Esophagus squamous epithelium (tissue), 5 donors: ENCODE data around the gene CANX. TPM values are rescaled to one million over a fixed set of nuclear protein-coding genes. Genes with fewer than 3 reads are reported as not detected.
A peak's percentile ranks its signal among the peaks of the same experiment; 100 is the strongest.
"Not testable (repeated sequence)": the region's sequence is repeated elsewhere in the genome, so short reads cannot be mapped to it uniquely, and the experiment has no call there.

ENCODE experiments used
- DNase-seq: peaks from one replicate; lab custom pipeline; 2025; lab: John Stamatoyannopoulos, UW
- H3K27ac ChIP-seq, 4 donors: fragments of 200-600 bp; sonication (generic); one replicate each; pipeline ENCODE4 v1.5.1; 2016 to 2019; ENCODE audit warnings: mild to moderate bottlenecking in 1 of 4
- H3K27me3 ChIP-seq, 4 donors: fragments of 200-600 bp; sonication (generic); 1 replicate in 3 of 4; 2 replicates in 1 of 4; pipeline versions ENCODE4 v1.5.1 to v1.6.0; 2017 to 2021; ENCODE audit warnings: antibody characterized with exemption in 1 of 4
- H3K36me3 ChIP-seq, 3 donors: fragments of 200-600 bp; sonication (generic); one replicate each; pipeline ENCODE4 v1.5.1; 2016 to 2019
- H3K4me1 ChIP-seq, 3 donors: fragments of 200-600 bp; sonication (generic); one replicate each; pipeline ENCODE4 v1.5.1; 2017 to 2019
- H3K4me3 ChIP-seq, 4 donors: fragments of 200-600 bp; sonication (generic); 1 replicate in 3 of 4; 2 replicates in 1 of 4; pipeline ENCODE4 v1.5.1; 2016 to 2019; ENCODE audit warnings: mild to moderate bottlenecking in 2 of 4, moderate library complexity in 1 of 4
- H3K9me3 ChIP-seq, 3 donors: fragments of 200-600 bp; sonication (generic); one replicate each; pipeline ENCODE4 v1.5.1; 2016 to 2019
- POLR2A ChIP-seq, 4 donors: fragments of 450-650 bp; IDR thresholded peaks; one replicate each; pipeline ENCODE4 v1.6.1; 2017; ENCODE audit warnings: antibody characterized with exemption in 4 of 4, mild to moderate bottlenecking in 4 of 4, moderate library complexity in 3 of 4
- WGBS, 2 donors: methylation state at CpG; one replicate each; pipeline ENCODE4 v1.1.5; 2018; 5-methylcytosine and 5-hydroxymethylcytosine counted together
- intact Hi-C: fragments of 100-400 bp; cut with DNase I; formaldehyde crosslinking; loops from one replicate; pipeline ENCODE4 v1.15.0; 2022
- total RNA-seq, 4 donors: library from RNA; depleted of rRNA; stranded (reverse); fragments of >200 nt; gene quantifications; one replicate each; pipeline ENCODE4 v1.1.0, GENCODE V29; 2016
- TF ChIP-seq, protein P1 (sequence below), 6 experiments: fragments of 450-650 bp in 4 of 6; fragments of 200-600 bp in 2 of 6; sonication (generic) in 2 of 6; IDR thresholded peaks; one replicate each; pipeline ENCODE4 v1.5.1; 2016 to 2019; ENCODE audit warnings: antibody characterized with exemption in 6 of 6, mild to moderate bottlenecking in 4 of 6, moderate library complexity in 4 of 6
- donor health status: DM: yes; HTN: yes; CAD: no.

CANX gene
- total RNA-seq, 4 donors from 2014 or later: 200 to 321 (median 252) TPM

DNA sequence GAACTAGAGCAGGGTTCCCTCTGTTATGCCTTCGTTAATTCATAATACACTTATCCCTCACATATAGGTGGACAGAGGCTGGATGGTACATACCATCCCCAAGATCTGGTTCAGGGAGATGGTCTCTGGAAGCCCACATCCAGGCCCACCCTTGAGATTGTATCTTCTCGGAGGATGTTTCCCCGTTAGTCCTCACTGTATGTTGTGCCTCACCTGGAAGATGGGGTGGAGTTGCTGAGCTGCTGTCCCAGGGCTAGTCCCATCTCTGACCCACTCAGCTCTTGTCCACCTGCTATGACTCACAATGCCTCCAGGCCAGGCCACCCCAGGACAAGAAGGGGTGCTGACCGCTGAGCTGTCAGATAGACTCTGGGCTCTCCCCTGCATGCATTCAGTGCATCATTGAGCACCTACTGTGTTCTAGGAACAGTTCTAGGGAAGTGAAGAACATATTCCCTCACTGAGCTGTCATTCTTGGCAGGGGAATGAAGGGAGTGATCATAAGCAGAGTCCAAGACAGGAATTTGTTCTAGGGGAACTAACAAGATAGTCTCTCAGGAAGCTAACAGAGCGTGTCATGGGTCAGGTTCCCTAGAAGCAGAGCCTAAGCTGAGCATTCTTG, 17.9 kb upstream of the CANX start, which contains the start of gene CBY3:
TSS of gene CBY3 (minus strand) at position 255 of the 622 bp plus-strand sequence. CDS start at position 139, 116 bp downstream.
- intact Hi-C loops: no loop called here
- TF ChIP-seq POLR2A (IDR thresholded peaks at IDR 0.05): no peak
- TF ChIP-seq, protein P1, sequence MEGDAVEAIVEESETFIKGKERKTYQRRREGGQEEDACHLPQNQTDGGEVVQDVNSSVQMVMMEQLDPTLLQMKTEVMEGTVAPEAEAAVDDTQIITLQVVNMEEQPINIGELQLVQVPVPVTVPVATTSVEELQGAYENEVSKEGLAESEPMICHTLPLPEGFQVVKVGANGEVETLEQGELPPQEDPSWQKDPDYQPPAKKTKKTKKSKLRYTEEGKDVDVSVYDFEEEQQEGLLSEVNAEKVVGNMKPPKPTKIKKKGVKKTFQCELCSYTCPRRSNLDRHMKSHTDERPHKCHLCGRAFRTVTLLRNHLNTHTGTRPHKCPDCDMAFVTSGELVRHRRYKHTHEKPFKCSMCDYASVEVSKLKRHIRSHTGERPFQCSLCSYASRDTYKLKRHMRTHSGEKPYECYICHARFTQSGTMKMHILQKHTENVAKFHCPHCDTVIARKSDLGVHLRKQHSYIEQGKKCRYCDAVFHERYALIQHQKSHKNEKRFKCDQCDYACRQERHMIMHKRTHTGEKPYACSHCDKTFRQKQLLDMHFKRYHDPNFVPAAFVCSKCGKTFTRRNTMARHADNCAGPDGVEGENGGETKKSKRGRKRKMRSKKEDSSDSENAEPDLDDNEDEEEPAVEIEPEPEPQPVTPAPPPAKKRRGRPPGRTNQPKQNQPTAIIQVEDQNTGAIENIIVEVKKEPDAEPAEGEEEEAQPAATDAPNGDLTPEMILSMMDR (IDR thresholded peaks at IDR 0.05): no peak
- 92 to 98% methylated on average over 4 to 5 of the region's 5 CpGs for WGBS, 2 donors
- Histone ChIP-seq H3K36me3 (no peaks in the 10 kb centered on the region), H3K4me3 (no peak within 1 kb of the TSS), H3K4me1 (peaks cover 15 to 33% (median 17%) of the 10 kb centered on the region in 3 donors), H3K9me3 (no peaks in the 10 kb centered on the region), H3K27me3 (no peaks in the 10 kb centered on the region), H3K27ac (no peak within 1 kb of the TSS)
- DNase-seq: no peak

GRCh38 chr5:179689212-179689611, 9.6 kb upstream of the CANX start:
- DNase-seq, H3K27me3 ChIP-seq, H3K27ac ChIP-seq, H3K4me1 ChIP-seq, H3K9me3 ChIP-seq, intact Hi-C loops, H3K36me3 ChIP-seq, H3K4me3 ChIP-seq: not testable (repeated sequence)
- 82 to 90% methylated on average over 8 to 9 of the region's 9 CpGs for WGBS, 2 donors

- WGBS, 2 donors: 82 to 95% methylated on average over 6 of the region's 6 CpGs
- peaks cover 0 to 19% (median 6%) of the 10 kb centered on the region in 3 donors for H3K4me1 ChIP-seq
- TF ChIP-seq, protein P1 (IDR thresholded peaks at IDR 0.05): no peak
- no peak for TF ChIP-seq POLR2A (IDR thresholded peaks at IDR 0.05)
- no peak overlapping the region for H3K27ac ChIP-seq
- DNase-seq: no peak
- intact Hi-C loops: no loop called here
- H3K4me3 ChIP-seq: no peak overlapping the region
- H3K27me3 ChIP-seq: no peaks in the 10 kb centered on the region
- H3K9me3 ChIP-seq: no peaks in the 10 kb centered on the region
- H3K36me3 ChIP-seq: no peaks in the 10 kb centered on the region
Observed at GRCh38 chr5:179694561-179694960, 4.2 kb upstream of the CANX start.

GRCh38 chr5:179696603-179697002, 2.2 kb upstream of the CANX start:
- DNase-seq: no peak
- no peaks in the 10 kb centered on the region for H3K27me3 ChIP-seq
- no peaks in the 10 kb centered on the region for H3K9me3 ChIP-seq
- peaks cover 5 to 37% (median 11%) of the 10 kb centered on the region in 3 donors for H3K4me1 ChIP-seq
- intact Hi-C loops: no loop called here
- H3K27ac ChIP-seq: no peak overlapping the region
- WGBS, 2 donors: 87 to 88% methylated on average over 3 of the region's 3 CpGs
- H3K36me3 ChIP-seq: no peaks in the 10 kb centered on the region
- TF ChIP-seq, protein P1 (IDR thresholded peaks at IDR 0.05): no peak
- no peak for TF ChIP-seq POLR2A (IDR thresholded peaks at IDR 0.05)
- no peak overlapping the region for H3K4me3 ChIP-seq

- Histone ChIP-seq H3K4me3 (no peak overlapping the region), H3K27me3 (no peaks in the 10 kb centered on the region), H3K4me1 (peaks cover 5 to 42% (median 11%) of the 10 kb centered on the region in 3 donors), H3K27ac (peak overlapping the region; percentile 93 to 99 (median 95)), H3K36me3 (peaks cover 0 to 5% (median 0%) of the 10 kb centered on the region in 3 donors), H3K9me3 (no peaks in the 10 kb centered on the region)
- DNase-seq: no peak
- 89 to 100% methylated on average over 2 of the region's 2 CpGs for WGBS, 2 donors
- TF ChIP-seq, protein P1 (IDR thresholded peaks at IDR 0.05): no peak
- no peak for TF ChIP-seq POLR2A (IDR thresholded peaks at IDR 0.05)
- intact Hi-C loops: no loop called here
Observed at GRCh38 chr5:179697108-179697507, 1.7 kb upstream of the CANX start.

DNA sequence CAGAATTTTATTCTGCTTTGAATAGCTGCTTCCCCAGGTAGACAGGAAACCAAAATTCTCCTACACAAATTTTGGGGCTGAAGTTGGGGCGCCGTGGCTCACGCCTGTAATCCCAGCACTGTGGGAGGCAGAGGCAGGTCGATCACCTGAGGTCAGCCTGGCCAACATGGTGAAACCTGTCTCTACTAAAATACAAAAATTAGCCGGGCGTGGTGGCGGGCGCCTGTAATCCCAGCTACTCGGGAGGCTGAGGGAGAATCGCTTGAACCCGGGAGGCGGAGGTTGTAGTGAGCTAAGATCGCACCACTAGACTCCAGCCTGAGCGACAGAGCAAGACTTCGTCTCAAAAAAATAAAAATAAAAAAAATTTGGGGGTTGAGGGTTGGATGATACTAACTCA, 1.2 kb upstream of the CANX start:
- H3K4me3 ChIP-seq: peak overlapping the region in 3 of 4 donors; percentile 82 to 98 (median 89)
- H3K9me3 ChIP-seq, H3K27me3 ChIP-seq, intact Hi-C loops, H3K36me3 ChIP-seq, DNase-seq: not testable (repeated sequence)
- peaks cover 5 to 47% (median 11%) of the 10 kb centered on the region in 3 donors for H3K4me1 ChIP-seq
- peak overlapping the region; percentile 93 to 99 (median 95) for H3K27ac ChIP-seq
- 91% methylated on average over 6 to 12 of the region's 15 CpGs for WGBS, 2 donors
